Activated CD4-positive, alpha-beta T cell treated with anti-CD3 and anti-CD28 coated beads, Interleukin-2, Interleukin-4, amounts not matched to agents 100 ng/mL and 50 ng/mL, durations not matched to agents 16 hours and 8 hours (primary cell): ENCODE data around the gene DLL4.
A peak's percentile ranks its signal among the peaks of the same experiment; 100 is the strongest.

Experiments used
- DNase-seq: peaks from one replicate; pipeline ENCODE4 v3.0.0-alpha.2; 2020; ENCODE audit warnings: low spot score

The DLL4 gene

DNA sequence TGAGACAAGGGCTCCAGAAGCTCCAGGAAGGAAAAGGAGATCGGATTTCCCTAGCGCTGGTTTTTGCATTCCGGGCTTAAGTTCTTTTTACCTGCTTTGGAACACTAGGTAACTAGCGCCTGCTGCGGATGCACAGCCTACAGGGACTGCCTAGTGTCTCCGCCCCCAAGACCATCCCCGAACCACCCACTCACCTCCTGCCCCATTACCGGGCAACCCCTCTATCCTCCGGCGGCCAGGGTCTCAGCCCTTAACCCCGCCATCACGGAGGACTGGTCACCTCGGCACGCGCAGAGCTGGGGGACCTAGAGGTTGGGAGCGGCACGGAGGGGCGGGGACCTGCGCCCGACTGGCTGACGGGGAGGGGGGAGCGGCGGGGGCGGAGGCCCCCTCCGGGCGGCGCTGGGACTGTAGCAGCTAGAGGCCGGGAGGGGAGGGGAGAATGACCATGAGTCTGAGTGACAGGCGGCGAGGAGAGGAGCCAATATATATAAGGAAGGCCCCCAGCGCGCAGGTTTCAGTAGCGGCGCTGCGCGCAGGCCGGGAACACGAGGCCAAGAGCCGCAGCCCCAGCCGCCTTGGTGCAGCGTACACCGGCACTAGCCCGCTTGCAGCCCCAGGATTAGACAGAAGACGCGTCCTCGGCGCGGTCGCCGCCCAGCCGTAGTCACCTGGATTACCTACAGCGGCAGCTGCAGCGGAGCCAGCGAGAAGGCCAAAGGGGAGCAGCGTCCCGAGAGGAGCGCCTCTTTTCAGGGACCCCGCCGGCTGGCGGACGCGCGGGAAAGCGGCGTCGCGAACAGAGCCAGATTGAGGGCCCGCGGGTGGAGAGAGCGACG lies at the start of gene DLL4:
TSS of gene DLL4 (plus strand) at position 520 of the 839 bp plus-strand sequence. CDS start 329 bp downstream, outside the sequence.
- DNase-seq = no peak

DNA sequence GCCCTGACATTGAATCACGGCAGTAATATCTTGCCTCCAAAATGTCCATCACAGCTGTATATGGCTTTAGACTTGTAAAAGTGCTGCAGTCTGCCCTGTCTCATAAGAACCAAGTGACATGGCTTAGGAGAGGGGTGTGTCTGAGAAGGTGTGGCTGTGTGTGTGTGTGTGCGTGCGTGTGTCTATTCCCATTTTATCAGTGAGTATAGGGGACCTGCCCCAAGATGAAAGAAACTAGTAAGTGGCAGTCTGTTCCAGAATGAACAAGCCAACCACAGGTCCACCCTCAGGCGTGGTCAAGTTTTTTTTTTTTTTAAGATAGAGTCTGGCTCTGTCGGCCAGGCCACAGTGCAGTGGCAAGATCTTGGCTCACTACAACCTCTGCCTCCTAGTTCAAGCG lies 49.5 kb upstream of the DLL4 start:
- DNase-seq = no peak

DNA sequence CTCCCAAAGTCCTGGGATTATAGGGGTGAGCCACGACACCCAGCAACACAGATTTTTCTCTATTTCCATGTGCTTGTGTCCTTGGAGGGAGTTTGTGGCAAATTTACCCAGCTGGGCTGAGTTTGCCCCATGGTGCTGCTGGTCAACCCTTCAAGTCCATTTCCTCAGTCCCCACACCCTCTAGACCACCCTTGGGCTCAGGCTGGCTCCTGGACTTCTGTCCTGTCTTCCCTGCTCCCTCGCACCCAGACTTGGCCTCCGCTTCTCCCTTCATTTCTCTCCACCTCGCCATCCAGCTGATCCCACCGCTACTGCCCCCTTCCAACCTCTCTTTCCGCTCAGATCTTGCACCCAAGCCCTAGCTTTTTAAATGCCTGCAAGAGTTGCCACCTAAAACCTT lies 47.8 kb upstream of the DLL4 start:
- no peak for DNase-seq

DNA sequence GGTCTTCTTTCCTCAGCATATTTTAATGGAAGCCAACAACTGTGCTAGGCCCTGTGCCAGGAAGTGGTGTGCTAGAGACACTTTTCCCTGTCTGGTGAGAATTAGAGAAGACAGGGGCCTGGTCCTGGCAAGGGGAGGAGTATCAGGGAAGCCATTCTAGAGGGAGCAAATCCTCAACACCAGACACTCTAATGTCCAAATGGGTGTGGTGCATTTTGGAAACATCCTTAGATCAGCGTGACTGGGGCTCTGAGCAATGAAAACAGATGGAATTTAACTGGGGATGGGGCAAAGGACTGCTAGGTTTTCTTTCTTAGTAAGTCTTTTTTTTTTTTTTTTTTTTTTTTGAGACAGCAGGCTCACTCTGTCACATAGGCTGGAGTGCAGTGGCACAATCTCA lies 42.6 kb upstream of the DLL4 start:
- DNase-seq = no peak

DNA sequence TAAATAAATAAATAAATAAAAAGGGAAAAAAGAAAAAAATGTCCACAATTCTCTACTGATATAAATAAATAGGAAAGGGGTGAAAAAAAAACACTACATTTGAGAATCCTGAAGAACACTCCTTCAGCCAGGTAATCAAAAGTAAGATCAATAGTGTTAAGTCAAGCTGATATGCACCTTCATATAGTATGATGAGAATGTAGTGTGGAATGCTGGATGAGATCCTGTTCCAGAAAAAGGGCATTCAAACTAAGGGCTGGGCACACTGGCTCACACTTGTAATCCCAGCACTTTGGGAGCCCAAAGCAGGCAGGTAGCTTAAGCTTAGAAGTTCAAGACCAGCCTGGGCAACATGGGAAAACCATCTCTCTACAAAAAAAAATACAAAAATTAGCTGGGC lies 40.0 kb upstream of the DLL4 start:
- no peak for DNase-seq

DNA sequence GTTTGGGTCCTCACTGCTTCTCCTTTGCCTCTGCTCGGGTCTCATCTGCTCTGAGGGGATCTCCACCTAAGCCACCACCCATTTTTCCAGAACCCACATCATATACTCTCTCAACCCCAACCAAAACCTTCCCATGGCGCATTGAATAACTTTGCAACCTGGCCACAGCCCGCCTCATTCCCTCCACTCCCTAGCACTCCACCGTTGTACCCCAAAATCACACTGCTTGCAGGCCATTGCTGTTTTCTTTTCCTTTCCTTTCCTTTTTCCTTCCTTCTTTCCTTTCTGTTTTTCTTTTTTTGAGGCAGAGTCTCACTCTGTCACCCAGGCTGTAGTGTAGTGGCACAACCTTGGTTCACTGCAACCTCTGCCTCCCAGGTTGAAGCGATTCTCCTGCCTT lies 38.0 kb upstream of the DLL4 start:
- DNase-seq = no peak

DNA sequence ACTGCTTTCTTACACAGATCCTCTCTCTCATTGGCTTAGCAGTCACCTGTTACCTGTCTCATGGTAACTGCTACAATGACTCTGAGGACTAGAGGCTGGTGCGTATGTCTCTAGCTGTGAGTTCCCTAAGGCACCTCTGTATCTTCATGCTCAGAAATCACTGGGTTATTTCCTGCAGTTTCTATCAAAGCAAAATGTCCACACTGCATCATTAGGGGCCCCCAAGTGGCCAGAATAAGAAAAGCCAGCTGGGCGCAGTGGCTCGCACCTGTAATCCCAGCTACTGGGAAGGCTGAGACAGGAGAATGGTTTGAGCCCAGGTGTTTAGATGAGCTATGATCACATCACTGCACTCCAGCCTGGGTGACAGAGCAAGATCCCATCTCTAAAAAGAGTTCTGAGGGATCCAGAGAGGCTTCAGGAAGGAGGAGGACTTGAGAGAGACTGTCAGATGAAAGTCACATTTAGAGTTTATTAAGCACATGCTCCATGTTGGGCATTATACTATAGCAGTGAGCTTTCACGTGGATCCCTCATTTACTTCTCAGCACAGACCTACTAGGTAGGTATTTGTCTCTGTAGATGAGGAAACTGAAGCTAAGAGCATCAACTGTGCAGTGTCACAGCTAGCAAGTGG lies 37.2 kb upstream of the DLL4 start:
- peak; percentile 32 for DNase-seq

DNA sequence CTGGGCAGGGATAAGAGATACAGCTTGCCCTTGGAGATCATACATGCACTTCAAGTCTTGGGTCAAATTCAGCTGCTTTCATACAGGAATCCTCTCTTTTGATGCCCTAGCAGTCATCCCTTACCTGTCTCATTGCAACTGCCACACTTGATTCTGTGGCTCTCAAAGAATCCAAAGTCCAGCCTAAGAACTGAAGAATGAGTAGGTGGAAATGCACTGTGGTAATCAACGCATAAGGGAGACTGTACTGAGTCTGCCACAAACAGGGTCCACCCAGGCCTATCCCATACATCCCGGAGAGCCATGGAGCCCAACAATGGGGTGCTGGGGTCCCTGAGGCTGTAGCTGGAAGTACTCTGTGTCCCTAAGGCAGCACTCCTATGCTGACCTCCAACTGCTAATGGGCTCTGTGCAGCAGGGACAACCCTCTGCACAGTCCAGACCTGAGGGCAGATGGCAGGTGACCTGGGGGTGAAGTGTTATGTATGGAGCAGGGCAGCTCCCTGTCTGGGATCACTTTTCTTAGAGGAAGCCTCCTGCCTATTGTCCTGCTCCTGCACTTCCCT lies 36.6 kb upstream of the DLL4 start:
- no peak for DNase-seq

DNA sequence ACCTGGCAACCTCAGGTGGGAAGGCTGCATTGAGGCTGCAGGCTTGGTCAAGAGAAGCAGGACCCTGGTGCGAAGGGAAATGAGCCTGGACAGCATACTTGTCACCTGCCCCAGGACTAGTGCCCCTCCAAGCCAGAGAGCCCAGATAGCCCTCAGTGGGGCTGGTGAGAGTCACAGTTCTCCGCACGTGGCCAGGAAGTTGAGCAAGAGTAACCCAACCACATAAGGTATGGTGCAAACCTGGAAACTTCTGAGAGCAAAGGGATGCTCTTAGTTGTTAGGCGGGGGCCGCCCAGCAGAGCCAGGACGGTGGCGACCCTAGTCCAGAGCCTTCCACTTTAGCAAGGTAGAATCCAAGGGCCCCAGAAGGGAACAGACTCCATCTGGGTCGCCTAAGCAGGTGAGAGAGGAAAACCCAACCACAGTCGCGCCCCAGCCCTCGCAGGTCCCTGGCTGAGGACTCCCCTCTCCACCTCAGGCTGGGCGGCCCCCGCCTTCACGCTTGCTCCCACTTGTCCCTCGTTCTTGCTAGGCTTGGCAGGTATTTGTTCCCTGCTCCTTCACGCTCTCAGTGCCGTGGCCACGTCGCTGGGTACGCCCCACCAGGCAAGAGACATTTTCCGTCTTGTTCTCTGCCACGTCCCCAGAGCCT lies 36.0 kb upstream of the DLL4 start:
- DNase-seq = no peak

DNA sequence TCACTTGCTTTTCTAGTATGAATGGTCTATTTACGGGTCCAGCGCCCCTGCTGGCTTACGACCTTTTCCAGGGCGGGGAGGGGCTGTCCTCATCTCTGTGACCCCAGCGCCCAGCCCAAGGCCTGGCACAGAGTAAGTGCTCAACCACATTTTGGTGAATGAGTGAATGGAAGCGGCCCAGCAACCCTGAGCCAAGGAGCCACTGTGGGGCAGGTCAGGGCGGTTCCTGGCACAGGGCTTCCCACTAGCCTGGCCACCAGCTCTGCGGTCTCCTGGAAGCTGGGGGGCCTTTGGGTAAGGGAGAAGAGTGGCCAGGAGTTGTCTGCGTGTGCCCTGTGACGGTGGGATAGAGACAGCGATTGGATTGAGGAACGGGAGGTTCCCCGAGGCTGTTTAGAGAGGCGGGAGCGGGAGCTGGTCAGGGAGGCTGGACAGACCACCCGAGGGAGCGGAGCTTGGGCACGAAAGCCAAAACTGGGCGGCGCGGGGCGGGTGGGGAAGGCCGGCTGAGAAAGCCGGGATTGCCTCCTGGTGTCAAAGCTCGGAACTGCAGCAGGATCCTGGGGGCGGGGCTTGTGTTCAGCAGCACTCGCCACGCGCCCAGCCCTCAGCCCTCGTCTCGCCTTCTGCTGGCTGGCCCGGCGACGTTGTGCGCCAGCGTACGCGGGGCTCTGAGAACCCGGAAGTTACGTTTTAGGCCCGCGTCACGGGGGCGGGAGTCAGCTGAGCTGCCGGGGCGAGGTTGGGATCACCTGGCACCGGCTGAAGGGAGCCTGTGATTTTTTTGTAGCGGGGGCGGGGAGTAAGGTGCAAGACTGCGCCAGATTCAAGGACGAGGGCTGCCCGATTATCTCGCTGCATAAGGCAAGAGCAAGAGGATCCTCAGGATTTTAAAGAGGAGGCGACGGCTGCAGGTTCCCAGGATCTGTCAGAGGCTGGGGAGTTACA lies 35.1 kb upstream of the DLL4 start, which contains the start of gene VPS18:
TSS of gene VPS18 (plus strand) at position 718 of the 948 bp plus-strand sequence. CDS start 319 bp downstream, outside the sequence.
- peak; percentile 98 for DNase-seq

DNA sequence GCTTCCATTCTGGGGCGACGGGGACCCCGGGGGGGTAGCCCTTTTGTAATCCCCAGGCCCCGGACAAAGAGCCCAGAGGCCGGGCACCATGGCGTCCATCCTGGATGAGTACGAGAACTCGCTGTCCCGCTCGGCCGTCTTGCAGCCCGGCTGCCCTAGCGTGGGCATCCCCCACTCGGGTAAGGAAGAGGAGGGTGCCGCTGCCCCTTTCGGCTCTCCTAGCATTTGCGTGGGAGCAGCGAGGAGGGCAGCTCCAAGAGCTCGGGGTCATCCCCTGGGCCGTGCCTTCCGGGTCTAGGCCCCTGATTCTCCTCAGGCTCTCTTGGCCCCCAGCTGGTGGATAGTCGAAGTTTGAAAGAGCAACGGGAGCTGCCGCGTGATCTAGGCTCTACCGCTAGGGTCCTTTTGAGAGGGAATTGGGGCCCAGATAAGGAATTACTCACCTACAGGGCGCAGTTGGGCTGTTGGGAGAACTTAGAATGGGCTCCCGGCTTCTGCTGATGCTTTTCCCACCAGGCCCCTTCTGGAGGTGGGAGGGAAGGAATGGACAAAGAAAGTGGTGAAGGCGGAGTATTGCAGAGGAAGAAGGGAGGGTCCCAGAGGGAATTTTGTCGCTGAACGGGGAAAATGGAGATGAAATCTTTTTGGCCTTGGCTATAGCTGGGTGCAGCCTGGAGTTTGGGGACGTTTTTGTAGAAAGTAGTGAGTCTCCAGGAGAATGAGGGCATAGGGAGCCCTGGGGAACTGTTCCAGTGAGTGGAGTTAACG lies 34.3 kb upstream of the DLL4 start:
- DNase-seq = peak; percentile 64

DNA sequence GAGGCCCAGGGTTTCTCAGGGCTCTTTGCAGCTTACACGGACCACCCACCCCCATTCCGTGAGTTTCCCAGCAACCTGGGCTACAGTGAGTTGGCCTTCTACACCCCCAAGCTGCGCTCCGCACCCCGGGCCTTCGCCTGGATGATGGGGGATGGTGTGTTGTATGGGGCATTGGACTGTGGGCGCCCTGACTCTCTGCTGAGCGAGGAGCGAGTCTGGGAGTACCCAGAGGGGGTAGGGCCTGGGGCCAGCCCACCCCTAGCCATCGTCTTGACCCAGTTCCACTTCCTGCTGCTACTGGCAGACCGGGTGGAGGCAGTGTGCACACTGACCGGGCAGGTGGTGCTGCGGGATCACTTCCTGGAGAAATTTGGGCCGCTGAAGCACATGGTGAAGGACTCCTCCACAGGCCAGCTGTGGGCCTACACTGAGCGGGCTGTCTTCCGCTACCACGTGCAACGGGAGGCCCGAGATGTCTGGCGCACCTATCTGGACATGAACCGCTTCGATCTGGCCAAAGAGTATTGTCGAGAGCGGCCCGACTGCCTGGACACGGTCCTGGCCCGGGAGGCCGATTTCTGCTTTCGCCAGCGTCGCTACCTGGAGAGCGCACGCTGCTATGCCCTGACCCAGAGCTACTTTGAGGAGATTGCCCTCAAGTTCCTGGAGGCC lies 29.5 kb upstream of the DLL4 start:
- DNase-seq = no peak

DNA sequence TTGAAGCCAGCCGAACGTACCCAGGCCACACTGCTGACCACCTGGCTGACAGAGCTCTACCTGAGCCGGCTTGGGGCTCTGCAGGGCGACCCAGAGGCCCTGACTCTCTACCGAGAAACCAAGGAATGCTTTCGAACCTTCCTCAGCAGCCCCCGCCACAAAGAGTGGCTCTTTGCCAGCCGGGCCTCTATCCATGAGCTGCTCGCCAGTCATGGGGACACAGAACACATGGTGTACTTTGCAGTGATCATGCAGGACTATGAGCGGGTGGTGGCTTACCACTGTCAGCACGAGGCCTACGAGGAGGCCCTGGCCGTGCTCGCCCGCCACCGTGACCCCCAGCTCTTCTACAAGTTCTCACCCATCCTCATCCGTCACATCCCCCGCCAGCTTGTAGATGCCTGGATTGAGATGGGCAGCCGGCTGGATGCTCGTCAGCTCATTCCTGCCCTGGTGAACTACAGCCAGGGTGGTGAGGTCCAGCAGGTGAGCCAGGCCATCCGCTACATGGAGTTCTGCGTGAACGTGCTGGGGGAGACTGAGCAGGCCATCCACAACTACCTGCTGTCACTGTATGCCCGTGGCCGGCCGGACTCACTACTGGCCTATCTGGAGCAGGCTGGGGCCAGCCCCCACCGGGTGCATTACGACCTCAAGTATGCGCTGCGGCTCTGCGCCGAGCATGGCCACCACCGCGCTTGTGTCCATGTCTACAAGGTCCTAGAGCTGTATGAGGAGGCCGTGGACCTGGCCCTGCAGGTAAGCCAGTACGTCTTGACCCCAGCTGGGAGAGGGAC lies 28.7 kb upstream of the DLL4 start:
- no peak for DNase-seq

DNA sequence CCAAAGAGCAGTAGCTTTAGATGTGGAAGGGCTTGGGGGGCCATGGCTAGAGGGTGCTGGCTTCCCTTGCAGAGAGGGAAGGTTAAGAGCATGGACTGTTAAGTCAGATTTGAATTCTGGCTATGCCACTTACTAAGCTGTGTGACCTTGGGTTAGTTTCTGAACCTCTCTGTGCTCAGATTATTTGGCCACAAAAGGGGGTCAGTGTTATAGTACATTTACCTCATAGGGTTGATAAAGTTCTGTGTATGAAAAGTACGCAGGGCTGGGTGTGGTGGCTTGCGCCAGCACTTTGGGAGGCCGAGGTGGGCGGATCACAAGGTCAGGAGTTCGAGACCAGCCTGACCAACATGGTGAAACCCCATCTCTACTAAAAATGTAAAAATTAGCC lies 28.1 kb upstream of the DLL4 start:
- no peak for DNase-seq

DNA sequence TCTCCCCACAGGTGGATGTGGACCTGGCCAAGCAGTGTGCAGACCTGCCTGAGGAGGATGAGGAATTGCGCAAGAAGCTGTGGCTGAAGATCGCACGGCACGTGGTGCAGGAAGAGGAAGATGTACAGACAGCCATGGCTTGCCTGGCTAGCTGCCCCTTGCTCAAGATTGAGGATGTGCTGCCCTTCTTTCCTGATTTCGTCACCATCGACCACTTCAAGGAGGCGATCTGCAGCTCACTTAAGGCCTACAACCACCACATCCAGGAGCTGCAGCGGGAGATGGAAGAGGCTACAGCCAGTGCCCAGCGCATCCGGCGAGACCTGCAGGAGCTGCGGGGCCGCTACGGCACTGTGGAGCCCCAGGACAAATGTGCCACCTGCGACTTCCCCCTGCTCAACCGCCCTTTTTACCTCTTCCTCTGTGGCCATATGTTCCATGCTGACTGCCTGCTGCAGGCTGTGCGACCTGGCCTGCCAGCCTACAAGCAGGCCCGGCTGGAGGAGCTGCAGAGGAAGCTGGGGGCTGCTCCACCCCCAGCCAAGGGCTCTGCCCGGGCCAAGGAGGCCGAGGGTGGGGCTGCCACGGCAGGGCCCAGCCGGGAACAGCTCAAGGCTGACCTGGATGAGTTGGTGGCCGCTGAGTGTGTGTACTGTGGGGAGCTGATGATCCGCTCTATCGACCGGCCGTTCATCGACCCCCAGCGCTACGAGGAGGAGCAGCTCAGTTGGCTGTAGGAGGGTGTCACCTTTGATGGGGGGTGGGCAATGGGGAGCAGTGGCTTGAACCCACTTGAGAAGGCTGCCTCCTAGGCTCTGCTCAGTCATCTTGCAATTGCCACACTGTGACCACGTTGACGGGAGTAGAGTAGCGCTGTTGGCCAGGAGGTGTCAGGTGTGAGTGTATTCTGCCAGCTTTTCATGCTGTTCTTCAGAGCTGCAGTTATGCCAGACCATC lies 26.3 kb upstream of the DLL4 start:
- DNase-seq = no peak

DNA sequence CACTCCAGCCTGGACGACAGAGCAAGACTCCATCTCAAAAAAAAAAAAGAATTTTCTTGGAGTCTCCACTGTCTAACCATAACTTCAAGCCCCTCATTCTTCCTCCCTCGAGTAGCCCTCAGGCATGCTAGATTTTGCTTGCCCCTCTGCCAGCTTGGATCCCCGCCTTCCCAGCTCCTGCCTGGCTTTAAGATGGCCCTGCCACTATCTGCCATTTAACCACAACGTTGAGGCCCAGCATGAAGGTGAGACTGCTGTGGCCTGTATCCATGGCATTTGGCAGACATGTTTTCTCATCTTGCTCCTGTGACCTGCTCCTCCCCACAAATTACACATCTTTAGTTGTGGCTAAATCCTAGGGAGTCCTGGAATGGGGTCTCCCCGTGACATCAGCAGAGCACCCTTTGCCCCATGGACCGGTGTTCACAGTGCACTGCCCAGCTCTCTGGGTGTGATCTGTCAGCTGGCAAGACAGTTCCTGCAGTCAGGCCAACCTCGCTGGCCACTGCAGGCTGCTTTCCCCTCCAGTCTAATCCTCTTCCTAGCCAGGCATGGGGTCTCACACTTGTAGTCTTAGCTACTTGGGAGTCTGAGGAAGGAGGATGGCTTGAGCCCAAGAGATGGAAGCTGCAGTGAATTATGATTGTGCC lies 24.5 kb upstream of the DLL4 start:
- DNase-seq = no peak
